GM18505 (cell line): ENCODE data around the gene SMAD9.

Experiments used
- ATAC-seq: cut with Tn5 transposase; IDR thresholded peaks from one replicate; pipeline ENCODE4 v1.9.1; 2021; ENCODE audit not compliant: unreplicated experiment
- POLR2A ChIP-seq: IDR thresholded peaks from 4 replicates; pipeline ENCODE4 v1.6.1; 2011; ENCODE audit warnings: borderline replicate concordance; ENCODE audit not compliant: insufficient read depth, insufficient read length; ENCODE audit errors: extremely low read depth

The SMAD9 gene

GRCh38 chr13:36918246-36919131, 1.5 kb downstream of the SMAD9 start:
- TF ChIP-seq POLR2A = no peak
- no peak for ATAC-seq

GRCh38 chr13:36917311-36917710, 2.7 kb downstream of the SMAD9 start:
- no peak for ATAC-seq
- no peak for TF ChIP-seq POLR2A

- no peak for TF ChIP-seq POLR2A
- no peak for ATAC-seq
Measured at GRCh38 chr13:36915896-36916640, 4.0 kb downstream of the SMAD9 start.

GRCh38 chr13:36915106-36915505, 4.9 kb downstream of the SMAD9 start:
- no peak for ATAC-seq
- no peak for TF ChIP-seq POLR2A

- TF ChIP-seq POLR2A = no peak
- ATAC-seq = no peak
Measured at GRCh38 chr13:36914648-36915047, 5.4 kb downstream of the SMAD9 start.

GRCh38 chr13:36913463-36913862, 6.6 kb downstream of the SMAD9 start:
- no peak for TF ChIP-seq POLR2A
- no peak for ATAC-seq

- no peak for TF ChIP-seq POLR2A
- ATAC-seq = no peak
Measured at GRCh38 chr13:36912973-36913372, 7.1 kb downstream of the SMAD9 start.

- ATAC-seq = no peak
- no peak for TF ChIP-seq POLR2A
Measured at GRCh38 chr13:36912369-36912768, 7.7 kb downstream of the SMAD9 start.

- ATAC-seq = no peak
- no peak for TF ChIP-seq POLR2A
Measured at GRCh38 chr13:36910545-36910944, 9.5 kb downstream of the SMAD9 start.

GRCh38 chr13:36907821-36908220, 12.2 kb downstream of the SMAD9 start:
- TF ChIP-seq POLR2A = no peak
- ATAC-seq = no peak

GRCh38 chr13:36907266-36907665, 12.8 kb downstream of the SMAD9 start:
- TF ChIP-seq POLR2A = no peak
- ATAC-seq = no peak

GRCh38 chr13:36905944-36906343, 14.1 kb downstream of the SMAD9 start:
- TF ChIP-seq POLR2A = no peak
- ATAC-seq = no peak

- no peak for TF ChIP-seq POLR2A
- no peak for ATAC-seq
Measured at GRCh38 chr13:36903925-36904595, 16.0 kb downstream of the SMAD9 start.
